ENCODE data around the gene TRAF3IP3.
A peak's percentile ranks its signal among the peaks of the same experiment; 100 is the strongest.

Gene TRAF3IP3

DNA sequence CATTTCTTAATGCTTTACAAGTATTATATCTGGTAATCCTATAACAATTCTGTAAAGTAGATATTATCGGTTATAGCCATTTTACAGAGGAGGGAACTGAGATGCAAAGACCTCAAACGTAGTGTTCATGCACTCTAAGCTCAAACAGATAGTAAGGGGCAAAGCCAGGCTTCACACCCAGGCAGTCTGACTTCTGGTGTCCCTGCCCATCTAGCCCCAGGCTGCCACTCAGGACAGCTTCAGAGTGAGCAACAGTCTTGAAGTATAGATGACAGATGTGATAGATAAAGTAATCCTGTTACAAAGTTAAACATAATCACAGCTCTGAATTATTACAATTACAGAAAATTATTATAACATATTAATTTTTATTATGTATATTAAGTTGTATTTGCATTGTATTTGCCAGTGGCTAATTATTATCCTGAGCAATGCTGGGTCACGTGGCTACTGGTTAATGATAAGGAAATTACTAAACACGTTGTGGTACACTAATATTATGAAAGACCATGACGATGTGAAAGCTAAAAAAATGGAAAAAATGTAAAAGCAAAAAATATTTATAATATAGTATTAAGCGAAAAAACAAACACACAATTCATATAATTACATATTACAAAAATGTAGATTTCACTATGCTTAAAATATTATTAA is 6.1 kb upstream of the TRAF3IP3 start:
- Histone ChIP-seq H3K4me3 (ENCODE audit: low read depth in 1 of 2, low read length in 1 of 2) (peak overlapping the region in 1 of 2 experiments; percentile 11), H3K4me1 (ENCODE audit: control insufficient read depth in 1 of 2, insufficient read depth in 1 of 2, low read depth in 1 of 2, low read length in 1 of 2) (peaks cover 74 to 75% of the 10 kb centered on the region in 2 experiments)

DNA sequence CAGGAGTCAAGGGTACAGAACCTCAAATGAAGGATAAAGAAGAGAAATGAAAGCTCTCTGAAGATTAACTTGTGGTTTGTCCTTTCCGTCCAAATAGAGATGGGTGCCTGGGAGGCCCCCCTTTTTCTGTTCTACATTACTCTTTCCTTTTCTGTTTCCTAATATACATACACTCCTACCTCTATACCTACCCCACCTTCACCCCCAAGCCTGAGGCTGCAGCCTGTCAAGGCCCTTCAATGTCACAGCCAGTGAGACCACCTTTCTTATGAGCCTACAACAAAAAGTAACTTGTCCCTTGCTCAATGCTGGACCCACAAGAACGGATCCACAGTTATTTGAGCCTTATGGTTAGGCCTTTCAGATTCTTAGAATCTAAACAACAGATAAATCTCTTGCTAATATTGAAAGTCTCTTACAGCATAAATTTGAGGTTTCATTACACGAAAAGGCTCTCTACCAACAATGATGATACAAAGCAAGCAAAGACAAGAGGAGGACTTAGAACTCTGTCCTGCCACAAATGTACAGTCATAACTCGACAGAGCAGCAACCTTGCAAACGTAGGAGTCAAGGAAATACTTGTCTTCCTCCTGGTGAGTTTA is 4.1 kb upstream of the TRAF3IP3 start:
- Histone ChIP-seq H3K4me1 (ENCODE audit: control insufficient read depth in 1 of 2, insufficient read depth in 1 of 2, low read depth in 1 of 2, low read length in 1 of 2) (peaks cover 93 to 94% of the 10 kb centered on the region in 2 experiments), H3K27ac (peak overlapping the region; percentile 80), H3K9me3 (no peaks in the 10 kb centered on the region)

More for the DNA sequence above, 6.1 kb upstream of the TRAF3IP3 start:
- Histone ChIP-seq H3K36me3 (no peaks in the 10 kb centered on the region), H3K9me3 (no peaks in the 10 kb centered on the region), H3K27me3 (no peaks in the 10 kb centered on the region), H3K27ac (peak overlapping the region; percentile 84)
- TF ChIP-seq, protein P1, sequence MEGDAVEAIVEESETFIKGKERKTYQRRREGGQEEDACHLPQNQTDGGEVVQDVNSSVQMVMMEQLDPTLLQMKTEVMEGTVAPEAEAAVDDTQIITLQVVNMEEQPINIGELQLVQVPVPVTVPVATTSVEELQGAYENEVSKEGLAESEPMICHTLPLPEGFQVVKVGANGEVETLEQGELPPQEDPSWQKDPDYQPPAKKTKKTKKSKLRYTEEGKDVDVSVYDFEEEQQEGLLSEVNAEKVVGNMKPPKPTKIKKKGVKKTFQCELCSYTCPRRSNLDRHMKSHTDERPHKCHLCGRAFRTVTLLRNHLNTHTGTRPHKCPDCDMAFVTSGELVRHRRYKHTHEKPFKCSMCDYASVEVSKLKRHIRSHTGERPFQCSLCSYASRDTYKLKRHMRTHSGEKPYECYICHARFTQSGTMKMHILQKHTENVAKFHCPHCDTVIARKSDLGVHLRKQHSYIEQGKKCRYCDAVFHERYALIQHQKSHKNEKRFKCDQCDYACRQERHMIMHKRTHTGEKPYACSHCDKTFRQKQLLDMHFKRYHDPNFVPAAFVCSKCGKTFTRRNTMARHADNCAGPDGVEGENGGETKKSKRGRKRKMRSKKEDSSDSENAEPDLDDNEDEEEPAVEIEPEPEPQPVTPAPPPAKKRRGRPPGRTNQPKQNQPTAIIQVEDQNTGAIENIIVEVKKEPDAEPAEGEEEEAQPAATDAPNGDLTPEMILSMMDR (IDR thresholded peaks at IDR 0.05), result no peak

DNA sequence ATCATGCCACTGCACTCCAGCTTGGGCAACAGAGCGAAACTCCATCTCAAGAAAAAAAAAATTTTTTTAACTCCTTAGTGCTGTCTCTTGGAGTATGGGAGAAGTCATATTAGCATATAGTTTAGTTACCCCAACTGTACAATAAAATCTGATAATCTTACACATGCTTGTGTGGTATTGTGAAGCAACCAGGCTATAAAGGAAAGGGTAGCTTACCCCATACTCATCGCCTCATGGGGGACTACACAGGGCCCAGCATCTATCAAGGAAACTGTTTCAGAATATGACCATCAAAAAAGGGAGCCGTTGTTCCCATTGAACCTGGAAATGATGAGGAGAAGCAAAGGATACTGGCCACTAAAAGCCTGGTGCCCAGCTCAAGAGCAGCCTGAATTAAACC is 3.0 kb upstream of the TRAF3IP3 start:
- Histone ChIP-seq H3K4me1 (ENCODE audit: control insufficient read depth in 1 of 2, insufficient read depth in 1 of 2, low read depth in 1 of 2, low read length in 1 of 2) (peaks cover 99 to 100% of the 10 kb centered on the region in 2 experiments), H3K27me3 (no peaks in the 10 kb centered on the region), H3K9me3 (no peaks in the 10 kb centered on the region), H3K27ac (peak overlapping the region; percentile 80), H3K4me3 (ENCODE audit: low read depth in 1 of 2, low read length in 1 of 2) (no peak overlapping the region), H3K36me3 (no peaks in the 10 kb centered on the region)
- TF ChIP-seq, protein P1 (IDR thresholded peaks at IDR 0.05), result no peak

More for the DNA sequence above, 4.1 kb upstream of the TRAF3IP3 start:
- no peaks in the 10 kb centered on the region for H3K27me3 ChIP-seq
- H3K4me3 ChIP-seq (ENCODE audit: low read depth in 1 of 2, low read length in 1 of 2), result peak overlapping the region in 1 of 2 experiments; percentile 8
- no peaks in the 10 kb centered on the region for H3K36me3 ChIP-seq
- TF ChIP-seq, protein P1 (IDR thresholded peaks at IDR 0.05), result no peak

DNA sequence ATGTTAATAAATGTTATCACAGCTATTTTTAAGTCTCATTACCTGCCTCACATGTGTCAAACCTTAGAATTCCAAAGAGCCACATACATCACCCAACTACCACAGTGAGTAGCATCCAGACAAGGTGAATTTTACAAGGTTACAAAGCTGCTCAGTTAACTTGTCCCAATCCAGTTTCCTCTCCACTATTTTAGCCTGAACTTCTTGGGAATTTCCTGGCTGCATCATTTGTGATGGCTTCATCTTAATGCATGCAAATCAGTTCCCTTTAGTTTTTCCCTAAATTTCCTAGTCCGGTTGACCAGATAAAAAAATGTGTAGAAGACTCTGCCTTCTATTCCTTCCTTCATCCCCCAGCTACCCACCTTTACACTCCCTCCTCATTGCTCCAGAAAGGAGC is 597 bp upstream of the TRAF3IP3 start:
- Histone ChIP-seq H3K4me1 (ENCODE audit: control insufficient read depth in 1 of 2, insufficient read depth in 1 of 2, low read depth in 1 of 2, low read length in 1 of 2) (peaks cover 98 to 99% of the 10 kb centered on the region in 2 experiments), H3K9me3 (no peaks in the 10 kb centered on the region), H3K27ac (peak overlapping the region; percentile 98), H3K36me3 (peaks cover 17% of the 10 kb centered on the region), H3K27me3 (no peaks in the 10 kb centered on the region), H3K4me3 (ENCODE audit: low read depth in 1 of 2, low read length in 1 of 2) (peak overlapping the region; percentile 2 to 73)
- TF ChIP-seq, protein P1 (IDR thresholded peaks at IDR 0.05), result no peak

DNA sequence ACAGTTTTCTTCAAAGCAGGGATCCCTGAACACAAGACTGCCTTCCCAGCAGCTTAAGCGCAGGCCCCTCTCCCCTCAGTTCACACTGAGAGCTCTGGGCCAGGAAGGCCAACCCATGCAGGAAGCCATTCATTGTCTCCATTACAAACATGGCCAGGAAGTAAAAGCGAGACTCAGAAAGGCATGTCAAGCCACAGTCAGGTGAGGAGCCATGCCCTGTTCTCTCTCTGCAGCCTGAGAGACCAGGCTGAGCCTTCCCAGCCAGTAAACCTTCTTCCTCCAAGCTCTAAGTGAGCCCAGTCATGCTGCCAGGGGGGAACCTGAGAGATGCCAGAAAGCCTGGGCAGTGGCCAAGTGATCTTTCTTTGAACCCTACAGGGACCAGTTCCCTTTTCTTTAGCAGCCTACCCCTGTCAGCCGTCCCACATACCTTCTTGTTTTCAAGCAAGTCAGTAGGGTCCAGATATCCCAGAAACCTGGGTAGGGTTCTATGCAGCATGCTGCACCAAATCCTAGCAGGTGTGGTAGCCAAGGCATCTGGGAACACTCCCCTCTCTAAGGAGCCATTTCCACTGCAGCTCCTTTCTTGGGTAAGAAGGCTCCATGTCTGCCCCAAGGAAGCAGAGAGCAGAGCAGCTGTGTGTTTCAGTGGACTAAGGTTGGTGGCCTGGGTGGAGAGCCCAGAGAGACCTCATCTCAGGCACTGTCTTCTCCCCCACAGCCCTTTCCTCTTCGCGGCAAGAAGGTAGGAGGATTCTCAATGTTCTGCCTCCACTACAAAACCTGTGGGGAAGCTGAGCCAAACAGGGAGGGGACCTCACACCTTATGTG is 977 bp downstream of the TRAF3IP3 start:
- H3K4me1 ChIP-seq (ENCODE audit: control insufficient read depth in 1 of 2, insufficient read depth in 1 of 2, low read depth in 1 of 2, low read length in 1 of 2), result peaks cover 94 to 95% of the 10 kb centered on the region in 2 experiments
- peak overlapping the region; percentile 98 for H3K27ac ChIP-seq
- peak overlapping the region; percentile 71 to 73 for H3K4me3 ChIP-seq (ENCODE audit: low read depth in 1 of 2, low read length in 1 of 2)
- H3K27me3 ChIP-seq, result no peaks in the 10 kb centered on the region
- TF ChIP-seq, protein P1 (IDR thresholded peaks at IDR 0.05), result no peak
- H3K9me3 ChIP-seq, result no peaks in the 10 kb centered on the region
- H3K36me3 ChIP-seq, result peaks cover 33% of the 10 kb centered on the region
